ENCODE measurements around the gene DACH1. TPM values are rescaled to one million over a fixed set of nuclear protein-coding genes. Genes with fewer than 3 reads are reported as not detected.
A peak's percentile ranks its signal among the peaks of the same experiment; 100 is the strongest.

DACH1 gene
- total RNA-seq, 1 experiment from 2014 or later, result 0.11 TPM

DNA sequence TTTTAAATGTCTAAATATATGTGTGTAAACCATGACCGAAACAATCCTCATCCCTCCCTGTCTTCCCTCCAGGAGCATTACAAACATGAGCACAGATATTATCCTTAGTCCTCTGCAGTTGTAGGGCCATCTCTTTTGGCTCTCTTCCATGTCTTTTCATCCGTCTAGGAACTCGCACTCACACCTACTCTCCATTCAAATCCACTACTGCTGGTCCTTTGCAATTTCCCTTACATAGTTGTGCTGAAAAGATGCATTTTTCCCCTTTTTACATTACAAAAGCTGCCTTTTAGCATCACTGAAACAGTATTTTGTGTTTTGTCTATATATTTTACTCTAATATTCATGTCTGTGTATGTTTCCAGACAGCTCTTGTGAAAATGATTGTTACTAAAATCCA lies 237.8 kb downstream of the DACH1 start:
- POLR2A ChIA-PET (ENCODE audit: low non-redundant PET), result no interaction called here
- H3K9me3 ChIP-seq (ENCODE audit: low read depth, low read length, poor library complexity, severe bottlenecking), result no peaks in the 10 kb centered on the region
- no peak for DNase-seq (ENCODE audit: low spot score)
- intact Hi-C loops (cut with micrococcal nuclease; ENCODE audit: unreplicated experiment), result loop anchor here (5.0 to 10.0 kb wide), 2 partner anchors 143 to 236 kb away; partner anchors contain the start of gene DACH1
- H3K27me3 ChIP-seq (replicated peaks; ENCODE audit: insufficient read depth, low read depth, low read length, poor library complexity), result no peaks in the 10 kb centered on the region
- H3K4me3 ChIP-seq (ENCODE audit: low read depth, low read length, poor library complexity, severe bottlenecking), result no peak overlapping the region
- TF ChIP-seq, protein P1, sequence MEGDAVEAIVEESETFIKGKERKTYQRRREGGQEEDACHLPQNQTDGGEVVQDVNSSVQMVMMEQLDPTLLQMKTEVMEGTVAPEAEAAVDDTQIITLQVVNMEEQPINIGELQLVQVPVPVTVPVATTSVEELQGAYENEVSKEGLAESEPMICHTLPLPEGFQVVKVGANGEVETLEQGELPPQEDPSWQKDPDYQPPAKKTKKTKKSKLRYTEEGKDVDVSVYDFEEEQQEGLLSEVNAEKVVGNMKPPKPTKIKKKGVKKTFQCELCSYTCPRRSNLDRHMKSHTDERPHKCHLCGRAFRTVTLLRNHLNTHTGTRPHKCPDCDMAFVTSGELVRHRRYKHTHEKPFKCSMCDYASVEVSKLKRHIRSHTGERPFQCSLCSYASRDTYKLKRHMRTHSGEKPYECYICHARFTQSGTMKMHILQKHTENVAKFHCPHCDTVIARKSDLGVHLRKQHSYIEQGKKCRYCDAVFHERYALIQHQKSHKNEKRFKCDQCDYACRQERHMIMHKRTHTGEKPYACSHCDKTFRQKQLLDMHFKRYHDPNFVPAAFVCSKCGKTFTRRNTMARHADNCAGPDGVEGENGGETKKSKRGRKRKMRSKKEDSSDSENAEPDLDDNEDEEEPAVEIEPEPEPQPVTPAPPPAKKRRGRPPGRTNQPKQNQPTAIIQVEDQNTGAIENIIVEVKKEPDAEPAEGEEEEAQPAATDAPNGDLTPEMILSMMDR (conservative IDR thresholded peaks at IDR 0.05; ENCODE audit: low read depth, low read length), result no peak
- TF ChIP-seq EZH2 (IDR thresholded peaks at IDR 0.05; ENCODE audit: borderline replicate concordance, low read depth, low read length, poor library complexity, severe bottlenecking), result no peak
- BruUV-seq (replicated peaks), result no TSS peak
- no peaks in the 10 kb centered on the region for H3K36me3 ChIP-seq (ENCODE audit: insufficient read depth, low read length, poor library complexity, severe bottlenecking)
- no peak overlapping the region for H3K27ac ChIP-seq (ENCODE audit: low read depth, low read length, poor library complexity, severe bottlenecking)
- CTCF ChIA-PET, result no interaction called here
- peaks cover 38% of the 10 kb centered on the region for H3K4me1 ChIP-seq (ENCODE audit: insufficient read depth, low read length, poor library complexity, severe bottlenecking)

DNA sequence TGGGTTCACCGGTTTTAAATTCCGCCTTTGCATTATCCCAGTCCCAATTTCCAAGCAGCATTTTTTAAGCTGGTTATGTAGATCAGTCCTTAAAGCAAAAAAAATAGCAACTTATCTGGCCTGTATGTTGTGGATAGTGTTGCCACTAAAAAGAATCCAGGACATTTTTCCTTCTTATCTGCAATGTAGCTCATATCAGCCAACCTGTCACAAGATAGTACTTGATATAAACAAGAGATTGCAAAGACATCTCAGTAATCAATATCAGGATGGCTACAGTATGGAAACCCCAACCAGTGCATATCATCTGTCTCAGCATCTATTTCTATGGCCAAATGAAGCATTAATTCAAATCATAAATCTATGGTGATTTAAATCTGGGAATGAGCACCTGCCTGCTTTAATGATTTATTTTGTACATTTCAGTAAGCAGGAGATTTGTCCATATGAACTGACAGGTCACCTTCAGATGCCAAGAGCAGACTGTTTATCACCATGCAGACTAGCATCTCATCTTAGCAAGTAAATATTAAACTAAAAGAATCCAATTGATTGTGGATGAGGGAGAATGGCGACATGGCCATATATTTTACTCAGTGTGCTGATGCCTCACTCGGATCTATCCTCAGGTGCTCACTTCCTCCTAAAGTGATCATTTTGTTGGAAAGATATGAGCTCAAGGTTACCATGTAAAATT lies 240.4 kb downstream of the DACH1 start:
- no peaks in the 10 kb centered on the region for H3K27me3 ChIP-seq (replicated peaks; ENCODE audit: insufficient read depth, low read depth, low read length, poor library complexity)
- peaks cover 34% of the 10 kb centered on the region for H3K4me1 ChIP-seq (ENCODE audit: insufficient read depth, low read length, poor library complexity, severe bottlenecking)
- H3K9me3 ChIP-seq (ENCODE audit: low read depth, low read length, poor library complexity, severe bottlenecking), result no peaks in the 10 kb centered on the region
- POLR2A ChIA-PET (ENCODE audit: low non-redundant PET), result no interaction called here
- TF ChIP-seq, protein P1 (conservative IDR thresholded peaks at IDR 0.05; ENCODE audit: low read depth, low read length), result no peak
- H3K4me3 ChIP-seq (ENCODE audit: low read depth, low read length, poor library complexity, severe bottlenecking), result no peak overlapping the region
- no peak for DNase-seq (ENCODE audit: low spot score)
- no peak overlapping the region for H3K27ac ChIP-seq (ENCODE audit: low read depth, low read length, poor library complexity, severe bottlenecking)
- intact Hi-C loops (cut with micrococcal nuclease; ENCODE audit: unreplicated experiment), result loop anchor here (5.0 to 10.0 kb wide), 2 partner anchors 146 to 238 kb away; partner anchors contain the start of gene DACH1
- no peaks in the 10 kb centered on the region for H3K36me3 ChIP-seq (ENCODE audit: insufficient read depth, low read length, poor library complexity, severe bottlenecking)
- no TSS peak for BruUV-seq (replicated peaks)
- CTCF ChIA-PET, result no interaction called here

DNA sequence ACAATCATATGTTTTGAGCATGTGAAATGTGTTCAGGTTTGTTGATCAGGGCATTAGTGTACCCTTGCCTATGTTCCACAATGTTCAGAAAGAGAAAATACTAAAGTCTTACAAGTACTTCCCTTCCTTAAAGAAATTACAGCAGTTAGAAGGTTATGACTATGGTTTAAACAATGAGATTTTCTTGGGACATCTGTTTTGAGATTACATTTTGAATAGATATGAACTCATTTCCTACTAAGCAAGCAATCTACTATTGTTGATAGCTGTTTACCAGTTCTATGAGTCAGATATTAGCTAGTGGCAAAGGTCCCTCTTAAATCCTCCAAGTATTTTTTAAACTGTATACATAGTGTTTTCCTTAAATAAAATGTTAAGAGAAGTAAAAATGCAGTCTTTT lies 241.3 kb downstream of the DACH1 start:
- Histone ChIP-seq H3K27ac (ENCODE audit: low read depth, low read length, poor library complexity, severe bottlenecking) (no peak overlapping the region), H3K27me3 (replicated peaks; ENCODE audit: insufficient read depth, low read depth, low read length, poor library complexity) (no peaks in the 10 kb centered on the region), H3K4me1 (ENCODE audit: insufficient read depth, low read length, poor library complexity, severe bottlenecking) (peaks cover 43% of the 10 kb centered on the region), H3K9me3 (ENCODE audit: low read depth, low read length, poor library complexity, severe bottlenecking) (no peaks in the 10 kb centered on the region), H3K4me3 (ENCODE audit: low read depth, low read length, poor library complexity, severe bottlenecking) (no peak overlapping the region), H3K36me3 (ENCODE audit: insufficient read depth, low read length, poor library complexity, severe bottlenecking) (no peaks in the 10 kb centered on the region)
- DNase-seq (ENCODE audit: low spot score), result peak; percentile 63
- CTCF ChIA-PET, result no interaction called here
- no TSS peak for BruUV-seq (replicated peaks)
- POLR2A ChIA-PET (ENCODE audit: low non-redundant PET), result no interaction called here
- intact Hi-C loops (cut with micrococcal nuclease; ENCODE audit: unreplicated experiment), result loop anchor here (5.0 to 10.0 kb wide), 2 partner anchors 147 to 239 kb away; partner anchors contain the start of gene DACH1
- TF ChIP-seq EZH2 (IDR thresholded peaks at IDR 0.05; ENCODE audit: borderline replicate concordance, low read depth, low read length, poor library complexity, severe bottlenecking), result no peak
- TF ChIP-seq, protein P1 (conservative IDR thresholded peaks at IDR 0.05; ENCODE audit: low read depth, low read length), result no peak
